Calu3 (cell line): ENCODE measurements around the gene SLMAP. TPM values are rescaled to one million over a fixed set of nuclear protein-coding genes. Genes with fewer than 3 reads are reported as not detected.

Source experiments
- BruUV-seq: library from RNA; stranded (reverse); fragments of 400-500 nt; replicated peaks from 2 replicates; lab custom pipeline; 2021; lab: Mats Ljungman, UMichigan
- CTCF ChIA-PET: fragments of 300-600 bp; sonication (Branson Sonifier 250); formaldehyde crosslinking; loops from one replicate; lab custom pipeline; 2022; ENCODE audit warnings: antibody characterized with exemption; lab: Charles Lee
- DNase-seq: peaks from one replicate; pipeline ENCODE4 v3.0.0; 2022
- H3K27ac Mint-ChIP-seq: one replicate; pipeline ENCODE4 v1.8.0; 2022; ENCODE audit warnings: mixed read lengths; ENCODE audit not compliant: unreplicated experiment
- H3K27me3 Mint-ChIP-seq: one replicate; pipeline ENCODE4 v1.8.0; 2022; ENCODE audit warnings: mixed read lengths; ENCODE audit not compliant: unreplicated experiment
- H3K36me3 Mint-ChIP-seq: one replicate; pipeline ENCODE4 v1.8.0; 2022; ENCODE audit warnings: mild to moderate bottlenecking, moderate library complexity, mixed read lengths; ENCODE audit not compliant: insufficient read depth, unreplicated experiment
- H3K4me1 Mint-ChIP-seq: one replicate; pipeline ENCODE4 v1.8.0; 2022; ENCODE audit warnings: mild to moderate bottlenecking, low read depth, mixed read lengths; ENCODE audit not compliant: unreplicated experiment
- H3K4me3 Mint-ChIP-seq: one replicate; pipeline ENCODE4 v1.8.0; 2022; ENCODE audit warnings: mild to moderate bottlenecking, low read depth, moderate library complexity, mixed read lengths; ENCODE audit not compliant: unreplicated experiment
- H3K9me3 Mint-ChIP-seq: one replicate; pipeline ENCODE4 v1.8.0; 2022; ENCODE audit warnings: low read depth, mixed read lengths; ENCODE audit not compliant: unreplicated experiment
- CTCF ChIP-seq: fragments of 200-600 bp; IDR thresholded peaks from one replicate; pipeline ENCODE4 v1.8.0; 2022; ENCODE audit warnings: antibody characterized with exemption; ENCODE audit not compliant: unreplicated experiment
- intact Hi-C: fragments of 100-400 bp; cut with micrococcal nuclease; formaldehyde crosslinking; loops from one replicate; pipeline ENCODE4 v1.10.0; 2022; ENCODE audit not compliant: unreplicated experiment
- total RNA-seq: library from RNA; stranded (reverse); gene quantifications from 2 replicates; pipeline ENCODE4 v1.2.3, GENCODE V29; 2022

The SLMAP gene
- total RNA-seq, 1 experiment from 2014 or later = 114 TPM

GRCh38 chr3:57919987-57920386 is 163.9 kb downstream of the SLMAP start:
- Mint-ChIP-seq H3K9me3 (no peaks in the 10 kb centered on the region), H3K36me3 (peaks cover 45% of the 10 kb centered on the region), H3K27ac (no peak overlapping the region), H3K27me3 (no peaks in the 10 kb centered on the region), H3K4me1 (no peaks in the 10 kb centered on the region), H3K4me3 (no peak overlapping the region)
- DNase-seq = no peak
- BruUV-seq = no TSS peak
- TF ChIP-seq CTCF = no peak
- CTCF ChIA-PET = no interaction called here
- intact Hi-C loops = no loop called here

GRCh38 chr3:57923101-57923500 is 167.0 kb downstream of the SLMAP start:
- no peak for TF ChIP-seq CTCF
- Mint-ChIP-seq H3K4me1 (peaks cover 7% of the 10 kb centered on the region), H3K9me3 (no peaks in the 10 kb centered on the region), H3K4me3 (no peak overlapping the region), H3K36me3 (peaks cover 30% of the 10 kb centered on the region), H3K27ac (no peak overlapping the region), H3K27me3 (no peaks in the 10 kb centered on the region)
- intact Hi-C loops = no loop called here
- no TSS peak for BruUV-seq
- CTCF ChIA-PET = no interaction called here
- no peak for DNase-seq

- CTCF ChIA-PET = no interaction called here
Observed at GRCh38 chr3:57923752-57924151, 167.6 kb downstream of the SLMAP start.

GRCh38 chr3:57927166-57927565 is 171.1 kb downstream of the SLMAP start:
- no peaks in the 10 kb centered on the region for H3K27me3 Mint-ChIP-seq
- no peak overlapping the region for H3K27ac Mint-ChIP-seq
- no peaks in the 10 kb centered on the region for H3K9me3 Mint-ChIP-seq
- H3K4me3 Mint-ChIP-seq = no peak overlapping the region
- no TSS peak for BruUV-seq
- no peak for TF ChIP-seq CTCF
- H3K36me3 Mint-ChIP-seq = peaks cover 20% of the 10 kb centered on the region
- peaks cover 7% of the 10 kb centered on the region for H3K4me1 Mint-ChIP-seq
- DNase-seq = no peak
- CTCF ChIA-PET = no interaction called here
- intact Hi-C loops = no loop called here

More at GRCh38 chr3:57923752-57924151, 167.6 kb downstream of the SLMAP start:
- Mint-ChIP-seq H3K36me3 (peaks cover 30% of the 10 kb centered on the region), H3K4me1 (peaks cover 7% of the 10 kb centered on the region), H3K4me3 (no peak overlapping the region), H3K9me3 (no peaks in the 10 kb centered on the region), H3K27me3 (no peaks in the 10 kb centered on the region), H3K27ac (no peak overlapping the region)
- BruUV-seq = no TSS peak
- TF ChIP-seq CTCF = no peak
- intact Hi-C loops = no loop called here
- DNase-seq = no peak
